ENCODE measurements around the gene PRSS56. TPM values are rescaled to one million over a fixed set of nuclear protein-coding genes. Genes with fewer than 3 reads are reported as not detected.
"Not testable (repeated sequence)": the region's sequence is repeated elsewhere in the genome, so short reads cannot be mapped to it uniquely, and the experiment has no call there.

PRSS56 gene
- total RNA-seq, 2 donors from 2014 or later, result not detected

- no peak for DNase-seq (ENCODE audit: low spot score)
- intact Hi-C loops (cut with DNase I), result no loop called here
Observed at GRCh38 chr2:232549655-232550353, 29.6 kb downstream of the PRSS56 start.

- intact Hi-C loops (cut with DNase I), result no loop called here
Observed at GRCh38 chr2:232550354-232551249, 30.4 kb downstream of the PRSS56 start, which contains the start of the genes EIF4E2 and TIGD1. Gene EIF4E2 (plus strand): TSS chr2:232550689. CDS start chr2:232550725, 36 bp downstream. Gene TIGD1 (minus strand): TSS chr2:232550557. CDS start chr2:232549882, 675 bp downstream.

GRCh38 chr2:232551250-232551638 is 31.1 kb downstream of the PRSS56 start:
- intact Hi-C loops (cut with DNase I), result no loop called here
- no peak for DNase-seq (ENCODE audit: low spot score)

More at GRCh38 chr2:232550354-232551249, 30.4 kb downstream of the PRSS56 start, which contains the start of the genes EIF4E2 and TIGD1:
- peak; percentile 98 for DNase-seq (ENCODE audit: low spot score)

- intact Hi-C loops (cut with DNase I), result no loop called here
- no peak for DNase-seq (ENCODE audit: low spot score)
Observed at GRCh38 chr2:232551776-232552175, 31.6 kb downstream of the PRSS56 start.

- intact Hi-C loops (cut with DNase I), result no loop called here
- no peak for DNase-seq (ENCODE audit: low spot score)
Observed at GRCh38 chr2:232556426-232556825, 36.2 kb downstream of the PRSS56 start.

GRCh38 chr2:232562515-232563151 is 42.4 kb downstream of the PRSS56 start:
- intact Hi-C loops (cut with DNase I), result no loop called here
- DNase-seq (ENCODE audit: low spot score), result no peak

- DNase-seq (ENCODE audit: low spot score), result no peak
- intact Hi-C loops (cut with DNase I), result no loop called here
Observed at GRCh38 chr2:232563580-232563979, 43.4 kb downstream of the PRSS56 start.

DNA sequence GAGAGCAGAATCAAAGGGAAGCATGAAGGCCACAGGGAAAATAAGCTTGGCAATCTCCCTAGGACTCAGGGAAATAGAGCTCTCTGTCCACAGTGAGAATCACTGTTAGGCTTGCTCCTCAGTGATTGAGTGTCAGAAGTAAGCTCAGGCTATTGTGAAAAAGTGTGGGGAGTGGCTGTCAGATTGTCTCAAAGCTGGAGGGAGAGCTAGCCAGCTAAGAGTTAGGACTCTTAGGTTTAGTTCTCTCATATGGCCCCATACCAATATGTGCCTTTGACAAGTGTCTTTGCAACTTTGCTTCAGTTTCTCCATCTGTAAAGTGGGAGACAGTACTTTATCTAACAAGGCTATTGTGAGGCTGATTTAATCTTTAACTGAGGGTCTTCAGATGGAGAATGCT is 47.5 kb downstream of the PRSS56 start:
- intact Hi-C loops (cut with DNase I), result no loop called here
- DNase-seq (ENCODE audit: low spot score), result no peak

DNA sequence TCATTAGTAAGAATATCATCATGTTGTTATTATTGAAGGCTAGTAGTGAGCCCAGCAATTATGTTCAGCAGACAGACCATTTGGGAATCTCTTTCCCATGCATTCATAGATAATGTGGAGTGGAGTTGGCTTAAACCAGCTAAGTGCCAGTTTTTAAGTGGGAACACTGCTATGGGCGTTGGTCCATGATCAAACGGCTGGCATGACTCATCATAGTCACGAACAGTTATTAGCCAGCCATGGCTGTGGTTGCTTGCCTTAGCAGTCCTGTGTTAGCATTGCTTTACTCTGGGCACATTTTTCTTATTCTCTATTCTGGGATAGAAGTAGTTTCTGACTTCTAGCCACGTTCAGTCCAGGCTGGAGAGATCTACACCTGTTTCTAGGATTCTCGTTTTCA is 48.0 kb downstream of the PRSS56 start:
- DNase-seq (ENCODE audit: low spot score), result no peak
- intact Hi-C loops (cut with DNase I), result no loop called here

DNA sequence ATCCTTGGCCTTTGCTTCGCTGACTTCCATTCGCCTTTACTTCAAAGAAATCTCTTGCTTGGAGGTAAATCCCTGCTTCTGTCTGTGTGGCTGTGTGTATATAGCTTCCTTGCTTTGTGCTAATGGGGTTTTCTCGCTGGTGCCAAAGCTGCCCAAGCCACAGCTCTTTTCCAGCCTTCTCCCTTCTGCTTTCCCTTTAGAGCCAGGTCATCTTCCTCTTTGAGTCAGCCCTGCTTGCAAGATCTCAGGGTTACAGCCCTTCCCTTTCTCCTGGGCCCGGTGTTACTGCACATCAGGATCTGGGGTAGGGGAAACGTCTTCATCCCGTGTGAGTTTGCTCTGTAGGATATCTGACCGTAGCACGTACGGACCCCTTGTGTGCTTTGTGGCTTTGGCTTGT is 49.4 kb downstream of the PRSS56 start:
- DNase-seq (ENCODE audit: low spot score), result no peak
- intact Hi-C loops (cut with DNase I), result no loop called here

- intact Hi-C loops (cut with DNase I); DNase-seq (ENCODE audit: low spot score): not testable (repeated sequence)
Observed at GRCh38 chr2:232570481-232570880, 50.3 kb downstream of the PRSS56 start.

- intact Hi-C loops (cut with DNase I), result no loop called here
- DNase-seq (ENCODE audit: low spot score), result no peak
Observed at GRCh38 chr2:232571026-232571474, 50.9 kb downstream of the PRSS56 start.

DNA sequence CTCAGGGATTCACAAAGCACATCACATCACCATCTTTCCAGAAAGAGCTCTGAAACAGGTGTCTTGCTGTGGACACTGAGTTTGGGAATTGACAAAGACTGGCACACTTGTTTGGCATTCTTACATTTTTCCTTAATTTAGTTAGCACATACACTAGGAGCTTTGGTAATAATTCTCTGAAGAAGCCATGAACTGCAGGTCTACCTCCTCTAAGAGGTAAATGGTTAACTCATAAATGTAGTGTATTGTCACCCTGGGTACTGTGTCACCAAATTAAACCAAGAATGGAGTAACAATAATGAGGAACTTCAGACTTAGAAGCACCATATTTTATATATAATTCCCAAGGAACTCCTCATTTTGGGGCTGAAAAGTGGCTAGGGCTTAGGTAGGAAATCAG is 52.9 kb downstream of the PRSS56 start:
- intact Hi-C loops (cut with DNase I), result no loop called here
- DNase-seq (ENCODE audit: low spot score), result no peak

DNA sequence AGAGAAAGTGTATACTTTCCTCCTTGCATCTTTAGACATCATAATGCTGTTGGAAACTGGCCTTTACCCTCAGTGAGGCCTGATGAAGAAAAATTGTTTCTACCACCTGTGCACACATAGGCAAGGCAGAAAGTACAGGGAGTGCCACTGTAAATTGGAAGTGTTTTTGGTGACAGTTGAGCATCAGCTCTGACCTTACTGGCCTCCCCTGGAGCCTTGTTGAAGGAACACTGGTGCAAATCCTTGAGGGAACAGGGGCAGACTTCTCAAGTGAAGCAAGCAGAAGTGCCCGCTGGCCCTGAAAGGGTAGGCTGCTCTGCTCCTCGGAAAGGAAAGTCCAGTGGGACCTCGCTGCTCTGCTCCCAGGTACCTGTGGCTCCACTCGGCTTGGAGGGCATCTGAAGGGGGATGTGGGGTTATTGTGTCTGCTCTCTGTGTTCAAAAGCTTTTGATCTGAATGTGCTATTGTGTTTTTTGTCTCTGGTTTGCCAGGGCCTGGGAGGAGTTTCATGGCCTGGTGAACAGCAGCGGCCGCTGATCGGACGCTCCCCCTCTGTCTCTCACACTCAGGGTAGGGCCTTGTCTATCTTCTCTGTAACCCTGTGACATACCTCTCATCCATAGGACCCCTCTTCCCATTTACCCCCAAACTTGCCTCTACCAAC is 53.7 kb downstream of the PRSS56 start:
- intact Hi-C loops (cut with DNase I), result no loop called here
- no peak for DNase-seq (ENCODE audit: low spot score)

DNA sequence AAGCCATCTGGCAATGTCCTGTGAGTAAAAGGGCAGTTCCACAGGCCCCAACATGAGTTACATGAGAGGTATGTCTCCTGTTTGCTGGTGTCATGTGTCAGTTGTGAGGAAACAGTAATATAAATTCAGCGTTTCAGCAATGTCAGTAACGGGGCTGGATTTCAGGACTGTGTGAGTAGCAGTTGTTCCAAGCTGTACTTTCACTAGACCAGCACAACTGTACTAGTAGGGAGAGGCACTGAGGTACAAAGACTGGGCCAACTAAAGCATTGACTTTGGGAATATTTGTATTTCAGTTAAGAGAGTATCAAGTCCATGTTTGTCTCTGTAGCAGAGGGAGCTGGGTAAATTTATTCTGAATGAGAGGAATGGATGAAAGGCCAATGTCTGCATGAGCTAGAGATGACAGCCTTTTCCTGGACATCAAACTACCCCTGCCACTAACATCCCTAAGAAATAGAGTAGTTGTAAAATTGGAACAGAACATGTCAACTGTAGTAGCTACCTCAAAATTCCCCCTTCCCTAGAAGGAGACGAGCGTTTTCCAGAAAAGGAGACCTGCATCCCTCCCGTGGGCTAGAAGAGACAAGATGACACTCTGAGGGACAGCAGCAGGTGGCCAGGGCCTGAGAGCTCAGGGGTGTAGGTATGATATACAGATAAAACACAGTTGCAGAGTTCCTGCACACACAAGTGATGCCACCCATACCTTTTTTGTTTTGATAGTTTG is 54.7 kb downstream of the PRSS56 start:
- DNase-seq (ENCODE audit: low spot score), result no peak
- intact Hi-C loops (cut with DNase I), result loop anchor here in 1 of 2 donors (1.0 kb wide), 1 partner anchor 22 kb away; no protein-coding TSS in a partner anchor

All from posterior vena cava (tissue), 2 donors.